Stimulated activated CD8-positive, alpha-beta memory T cell treated with anti-CD3 and anti-CD28 coated beads, Interleukin-12 subunit alpha, Interleukin-12 subunit beta, amount 100 ng/mL, for 24 hours (primary cell): ENCODE data around the gene HRC.
A peak's percentile ranks its signal among the peaks of the same experiment; 100 is the strongest.
"Not testable (repeated sequence)": the region's sequence is repeated elsewhere in the genome, so short reads cannot be mapped to it uniquely, and the experiment has no call there.

Source experiments
- DNase-seq: peaks from one replicate; pipeline ENCODE4 v3.0.0-alpha.2; 2020; ENCODE audit errors: extremely low read depth

Gene HRC

GRCh38 chr19:49135686-49136085 is 19.5 kb downstream of the HRC start:
- DNase-seq, result no peak

GRCh38 chr19:49133621-49134454 is 21.4 kb downstream of the HRC start:
- DNase-seq, result no peak

- DNase-seq, result no peak
These were observed 22.1 kb downstream of the HRC start for GRCh38 chr19:49132974-49133609.

- DNase-seq, result no peak
These were observed 24.9 kb downstream of the HRC start for GRCh38 chr19:49130325-49130724.

GRCh38 chr19:49129238-49129583 is 26.0 kb downstream of the HRC start:
- DNase-seq, result no peak

GRCh38 chr19:49128545-49129237 is 26.5 kb downstream of the HRC start:
- DNase-seq, result no peak

- DNase-seq, result peak; percentile 81
These were observed 27.3 kb downstream of the HRC start for GRCh38 chr19:49127674-49128544.

GRCh38 chr19:49127225-49127624 is 28.0 kb downstream of the HRC start:
- DNase-seq, result not testable (repeated sequence)

- no peak for DNase-seq
These were observed 28.6 kb downstream of the HRC start for GRCh38 chr19:49126575-49126974.

GRCh38 chr19:49125025-49125731 is 30.0 kb downstream of the HRC start:
- DNase-seq, result no peak

- not testable (repeated sequence) for DNase-seq
These were observed 31.9 kb downstream of the HRC start for GRCh38 chr19:49123285-49123684.

- DNase-seq, result not testable (repeated sequence)
These were observed 33.4 kb downstream of the HRC start for GRCh38 chr19:49121841-49122240.

GRCh38 chr19:49120868-49121267 is 34.3 kb downstream of the HRC start:
- DNase-seq, result no peak

GRCh38 chr19:49120325-49120683 is 34.9 kb downstream of the HRC start:
- no peak for DNase-seq

- no peak for DNase-seq
These were observed 35.5 kb downstream of the HRC start, which contains the start of gene PPFIA3 for GRCh38 chr19:49119411-49120324. Gene PPFIA3 (plus strand): TSS chr19:49119544. CDS start chr19:49127874, 8,330 bp downstream.

- DNase-seq, result peak; percentile 83
These were observed 36.4 kb downstream of the HRC start, which contains the start of gene C19orf73 for GRCh38 chr19:49118565-49119410. Gene C19orf73 (minus strand): TSS chr19:49119143. CDS start chr19:49119022, 121 bp downstream.

- DNase-seq, result no peak
These were observed 37.3 kb downstream of the HRC start for GRCh38 chr19:49117677-49118564.

- DNase-seq, result no peak
These were observed 38.7 kb downstream of the HRC start for GRCh38 chr19:49116544-49116943.
